GDM1 (cell line): ENCODE data around the gene TRIP10.
"Not testable (repeated sequence)": the region's sequence is repeated elsewhere in the genome, so short reads cannot be mapped to it uniquely, and the experiment has no call there.

Experiments
- DNase-seq: peaks from one replicate; lab custom pipeline; 2025; lab: John Stamatoyannopoulos, UW

TRIP10 gene

DNA sequence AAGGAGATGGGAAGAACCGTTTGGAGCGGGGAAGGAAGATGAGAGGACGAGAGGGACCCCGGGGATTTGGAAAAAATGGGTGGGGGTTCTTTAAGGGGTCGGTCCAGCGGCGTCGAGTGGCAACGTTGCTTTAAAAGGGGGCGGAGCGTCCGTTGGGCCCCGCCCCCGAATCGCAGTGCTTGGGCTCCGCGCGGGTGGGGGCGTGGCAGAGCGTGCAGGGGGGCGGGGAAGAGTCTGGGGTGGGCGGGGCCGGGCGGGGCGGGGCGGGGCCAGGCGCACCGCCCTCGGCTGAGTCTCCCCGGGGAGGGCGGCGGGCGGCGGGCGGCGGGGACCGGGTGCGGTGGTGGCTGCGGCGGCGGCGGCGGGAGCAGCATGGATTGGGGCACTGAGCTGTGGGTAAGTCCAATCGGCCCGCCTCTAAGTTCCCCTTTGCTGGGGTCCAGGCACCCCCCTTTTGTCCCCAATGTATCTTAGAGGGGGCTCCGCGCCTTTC lies at the start of gene TRIP10:
Gene TRIP10 (plus strand): TSS at position 291 of the 493 bp plus-strand sequence. CDS start 82 bp downstream, at position 373.
- DNase-seq = peak; percentile 59

DNA sequence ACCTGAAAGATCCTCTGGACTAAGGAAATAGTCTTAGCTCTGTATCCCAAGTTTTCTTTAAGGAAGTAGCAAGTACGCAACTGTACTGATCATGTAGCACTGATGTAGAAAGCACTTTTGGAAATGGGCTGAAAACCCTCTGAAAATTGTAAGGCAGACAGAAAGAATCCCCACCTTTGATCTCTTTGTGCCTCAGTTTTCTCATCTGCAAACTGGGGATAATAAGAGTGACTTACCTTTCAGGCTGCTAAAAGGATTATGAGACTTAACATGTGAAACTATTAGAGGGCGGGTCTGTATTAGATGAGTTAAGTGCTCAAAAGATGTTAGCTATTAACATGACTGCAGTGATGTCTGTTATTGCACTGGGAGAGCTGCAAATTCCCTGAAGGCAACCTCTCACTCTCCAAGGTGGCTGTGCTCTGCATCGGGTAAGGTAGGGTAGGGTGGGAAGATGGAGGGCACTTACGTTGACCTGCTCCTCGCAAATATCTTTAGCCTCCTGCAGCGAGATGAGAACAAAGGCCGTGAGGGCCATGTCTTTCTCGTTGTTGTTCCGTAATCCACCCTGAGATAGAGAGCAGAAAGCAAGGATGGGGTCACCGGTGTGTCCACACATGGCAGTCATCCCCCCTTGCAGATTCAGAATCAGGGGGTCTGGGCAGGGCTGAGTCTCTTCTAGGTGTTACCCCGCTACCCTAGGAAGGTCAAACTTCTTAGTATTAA lies 49.2 kb upstream of the TRIP10 start:
- DNase-seq = no peak

- DNase-seq = no peak
Observed at GRCh38 chr19:6691342-6691741, 48.1 kb upstream of the TRIP10 start.

GRCh38 chr19:6692027-6692426 lies 47.5 kb upstream of the TRIP10 start:
- DNase-seq = no peak

GRCh38 chr19:6693056-6693471 lies 46.4 kb upstream of the TRIP10 start:
- no peak for DNase-seq

GRCh38 chr19:6693681-6694080 lies 45.8 kb upstream of the TRIP10 start:
- no peak for DNase-seq

- DNase-seq = no peak
Observed at GRCh38 chr19:6694147-6694815, 45.2 kb upstream of the TRIP10 start.

GRCh38 chr19:6696239-6696820 lies 43.1 kb upstream of the TRIP10 start:
- DNase-seq = no peak

GRCh38 chr19:6697291-6697690 lies 42.2 kb upstream of the TRIP10 start:
- no peak for DNase-seq

DNA sequence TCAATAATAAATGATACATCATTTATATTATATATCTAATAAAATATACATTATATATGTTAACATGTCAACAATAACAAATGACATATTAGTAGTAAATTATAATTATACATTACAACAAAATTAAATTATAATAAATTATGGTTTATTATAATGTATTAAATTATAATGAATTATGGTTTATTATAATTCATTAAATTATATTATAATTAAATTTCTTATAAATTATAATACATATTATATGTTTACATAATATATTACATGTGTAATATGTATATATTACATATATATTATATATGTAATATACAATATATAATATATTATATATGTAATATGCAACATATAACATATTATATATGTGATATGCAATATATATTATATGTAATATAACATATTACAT lies 39.5 kb upstream of the TRIP10 start:
- no peak for DNase-seq

DNA sequence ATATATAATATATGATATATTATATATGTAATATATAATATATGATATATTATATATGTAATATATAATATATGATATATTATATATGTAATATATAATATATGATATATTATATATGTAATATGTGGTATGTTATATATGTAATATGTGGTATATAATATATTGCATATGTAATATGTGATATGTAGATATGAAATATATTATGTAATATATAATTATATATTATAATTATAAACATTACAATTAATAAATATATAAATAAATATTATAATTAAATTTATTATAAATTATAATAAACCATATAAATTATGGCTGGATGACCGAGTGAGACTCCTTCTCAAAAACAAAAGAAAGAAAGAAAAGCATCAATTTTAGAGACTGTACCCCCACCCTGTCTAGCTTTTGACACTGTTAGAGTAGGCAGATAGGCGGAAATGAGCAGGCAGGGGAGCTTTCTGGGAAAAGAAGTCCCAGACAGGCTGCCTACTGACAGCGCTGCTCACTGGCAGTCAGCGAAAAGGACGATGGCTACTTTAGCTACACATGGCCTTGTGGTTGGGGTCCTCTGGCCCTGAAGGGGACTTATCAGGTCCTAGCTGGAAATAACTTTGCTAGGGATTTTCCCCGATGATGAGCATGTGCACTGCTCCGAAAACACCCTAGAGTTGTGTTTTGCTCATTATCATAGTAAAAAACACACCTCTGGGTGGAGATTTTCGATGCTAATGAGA lies 38.7 kb upstream of the TRIP10 start:
- DNase-seq = no peak

DNA sequence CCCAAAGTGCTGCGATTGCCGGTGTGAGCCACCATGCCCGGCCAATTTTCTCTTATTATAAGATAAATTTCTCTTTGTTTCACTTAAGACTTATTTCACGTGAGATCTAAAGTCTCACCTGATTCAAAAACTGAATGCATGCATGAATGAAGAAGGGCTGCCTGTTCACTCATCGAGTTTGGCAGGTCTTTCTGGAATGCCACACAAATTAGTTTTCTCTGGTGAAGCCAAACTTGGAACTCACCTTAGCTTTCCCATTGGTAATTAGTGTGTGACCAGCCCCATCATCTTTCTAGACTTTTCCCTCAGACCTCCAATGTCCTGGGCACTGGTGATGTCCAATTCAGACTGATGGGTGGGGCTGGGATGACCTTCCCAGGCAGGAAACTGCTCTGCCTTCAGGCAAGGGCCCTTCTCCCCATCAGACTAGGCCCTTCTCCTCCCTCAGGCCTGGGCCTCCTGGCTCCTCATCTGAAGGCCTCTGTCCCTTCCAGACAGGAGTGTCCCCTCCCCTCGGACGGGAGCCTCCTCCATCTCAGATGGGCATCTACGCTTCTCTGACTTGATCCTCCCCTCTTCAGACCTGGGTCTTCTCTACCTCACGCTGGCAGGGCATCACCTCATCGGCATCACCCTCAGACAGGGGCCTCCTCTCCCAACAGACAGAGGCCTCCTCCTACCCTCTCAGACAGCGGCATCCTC lies 33.4 kb upstream of the TRIP10 start:
- no peak for DNase-seq

DNA sequence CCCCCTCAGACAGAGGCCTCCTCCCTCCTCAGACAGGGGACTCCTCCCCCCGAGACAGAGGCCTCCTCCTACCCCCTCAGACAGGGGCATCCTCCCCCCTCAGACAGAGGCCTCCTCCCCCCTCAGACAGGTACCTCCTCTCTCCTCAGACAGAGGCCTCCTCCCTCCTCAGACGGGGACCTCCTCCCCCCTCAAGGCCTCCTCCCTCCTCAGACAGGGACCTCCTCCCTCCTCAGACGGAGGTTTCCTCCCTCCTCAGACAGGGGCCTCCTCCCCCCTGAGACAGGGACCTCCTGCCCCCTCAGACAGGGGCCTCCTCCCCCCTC lies 32.9 kb upstream of the TRIP10 start:
- no peak for DNase-seq

DNA sequence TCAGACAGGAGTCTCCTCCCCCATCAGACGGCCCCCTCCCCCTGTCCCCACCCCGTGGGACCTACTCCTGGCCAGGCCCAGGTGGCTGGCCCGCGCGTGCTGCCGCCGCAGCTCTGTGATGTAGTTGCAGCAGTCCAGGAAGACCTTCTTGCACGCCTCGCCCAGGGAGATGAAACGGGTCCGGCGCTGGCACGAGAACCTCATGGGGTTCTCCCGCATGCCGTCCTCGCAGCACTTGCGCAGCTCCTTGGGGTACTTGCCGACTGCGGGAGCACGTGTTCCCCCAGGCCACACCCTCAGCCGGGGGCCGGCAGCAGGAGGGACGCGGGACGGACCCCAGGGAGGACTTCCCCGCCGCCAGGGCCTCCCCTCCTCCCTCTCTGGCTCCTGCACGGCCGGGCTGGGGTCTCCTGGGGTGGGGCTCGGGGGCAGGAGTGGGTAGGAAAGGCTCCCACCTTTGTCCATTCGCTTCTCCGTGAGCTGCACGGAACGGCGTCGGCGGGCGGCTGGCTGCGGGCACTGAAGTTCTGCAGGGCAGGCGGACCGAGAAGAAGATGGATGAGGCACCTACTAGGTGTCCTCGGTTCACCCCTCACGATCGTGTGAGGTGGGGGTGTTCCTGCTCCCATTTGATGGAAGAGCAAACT lies 32.3 kb upstream of the TRIP10 start:
- no peak for DNase-seq

DNA sequence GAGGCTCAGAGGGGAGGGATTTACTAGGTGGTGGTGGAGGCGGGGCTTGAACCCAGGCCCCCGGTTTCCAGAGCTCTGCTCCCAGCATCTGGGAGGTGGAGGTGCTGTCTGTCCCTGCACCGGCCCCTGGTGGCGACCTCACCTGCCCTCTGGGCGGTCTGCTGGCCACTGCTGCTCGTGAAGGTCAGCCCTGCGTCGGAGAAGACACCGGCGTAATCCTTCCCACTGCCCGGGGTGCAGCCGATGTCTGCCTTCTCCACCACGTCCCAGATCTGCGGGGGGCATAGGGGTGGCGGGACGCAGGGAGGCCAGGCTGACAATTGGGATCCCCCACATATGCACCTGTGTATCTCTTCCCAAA lies 31.8 kb upstream of the TRIP10 start:
- no peak for DNase-seq

GRCh38 chr19:6708346-6708745 lies 31.1 kb upstream of the TRIP10 start:
- DNase-seq = no peak

DNA sequence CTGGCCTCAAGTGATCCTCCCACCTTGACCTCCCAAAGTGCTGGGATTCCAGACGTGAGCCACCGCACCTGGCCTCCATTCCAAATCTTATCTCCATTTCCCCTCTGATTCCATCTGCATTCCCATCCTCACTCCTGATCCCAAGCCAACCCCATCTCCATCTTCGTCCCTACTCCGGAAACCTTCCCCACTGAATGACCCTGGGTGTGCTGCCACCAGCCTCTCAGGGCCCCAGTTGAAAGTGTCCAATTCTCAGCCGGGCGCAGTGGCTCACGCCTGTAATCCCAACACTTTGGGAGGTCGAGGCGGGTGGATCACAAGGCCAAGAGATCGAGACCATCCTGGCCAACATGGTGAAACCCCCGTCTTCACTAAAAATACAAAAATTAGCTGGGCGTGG lies 30.6 kb upstream of the TRIP10 start:
- not testable (repeated sequence) for DNase-seq

DNA sequence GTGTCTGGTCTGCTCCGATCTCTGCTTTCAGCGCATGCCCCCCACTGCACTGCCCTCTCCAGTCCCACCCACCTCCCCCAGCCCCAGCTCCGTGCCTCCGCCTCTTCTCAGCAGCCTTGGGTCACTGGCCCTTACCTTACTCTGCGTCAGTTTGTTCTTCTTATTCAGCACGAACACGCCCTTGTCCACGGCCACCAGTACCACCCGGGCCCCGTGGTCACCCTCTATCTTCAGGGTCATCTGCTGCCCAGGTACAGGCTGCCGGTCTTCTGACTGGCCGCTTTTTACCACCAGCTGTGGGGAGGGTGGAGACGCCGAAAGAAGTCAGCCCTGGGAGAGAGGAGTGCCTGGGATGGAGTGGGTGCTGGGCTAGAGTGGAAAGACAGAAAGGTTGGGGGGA lies 29.9 kb upstream of the TRIP10 start:
- DNase-seq = no peak

DNA sequence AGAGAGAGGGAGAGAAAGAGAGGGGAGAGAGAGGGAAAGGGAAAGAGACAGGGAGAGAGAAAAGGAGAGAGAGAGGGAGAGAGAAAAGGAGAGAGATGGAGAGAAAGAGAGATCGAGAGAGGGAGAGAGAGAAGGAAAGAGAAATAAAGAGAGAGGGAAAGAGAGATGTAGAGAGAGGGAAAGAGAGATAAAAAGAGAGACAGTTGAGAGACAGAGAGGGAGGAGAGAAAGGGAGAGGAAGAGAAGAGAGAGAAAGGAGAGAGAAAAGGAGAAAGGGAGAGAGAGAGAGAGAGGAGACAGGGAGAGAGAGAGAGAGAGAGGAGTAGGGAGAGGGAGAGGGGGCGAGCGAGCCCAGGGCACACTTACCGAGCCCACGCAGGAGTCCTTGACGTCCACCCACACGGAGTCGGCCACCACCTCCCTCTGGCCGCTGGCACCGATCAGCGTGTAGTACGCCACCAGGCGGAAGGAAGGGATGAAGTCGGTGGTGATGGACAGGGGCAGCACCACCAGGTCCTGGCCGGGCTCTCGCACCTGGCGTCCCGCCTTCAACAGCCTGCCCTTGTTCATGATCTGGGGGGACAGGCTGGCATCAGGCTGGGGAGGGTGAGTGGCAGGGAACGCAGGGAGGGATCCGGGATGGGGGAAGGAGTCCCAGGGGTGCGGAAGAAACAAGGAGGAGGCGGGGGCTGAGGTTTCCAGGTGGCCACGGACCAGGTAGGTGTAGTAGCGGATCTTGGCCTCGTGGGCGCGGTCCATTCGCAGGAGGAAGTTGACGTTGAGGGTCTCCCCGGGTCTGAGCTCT lies 29.0 kb upstream of the TRIP10 start:
- no peak for DNase-seq

GRCh38 chr19:6711078-6711361 lies 28.5 kb upstream of the TRIP10 start:
- no peak for DNase-seq

DNA sequence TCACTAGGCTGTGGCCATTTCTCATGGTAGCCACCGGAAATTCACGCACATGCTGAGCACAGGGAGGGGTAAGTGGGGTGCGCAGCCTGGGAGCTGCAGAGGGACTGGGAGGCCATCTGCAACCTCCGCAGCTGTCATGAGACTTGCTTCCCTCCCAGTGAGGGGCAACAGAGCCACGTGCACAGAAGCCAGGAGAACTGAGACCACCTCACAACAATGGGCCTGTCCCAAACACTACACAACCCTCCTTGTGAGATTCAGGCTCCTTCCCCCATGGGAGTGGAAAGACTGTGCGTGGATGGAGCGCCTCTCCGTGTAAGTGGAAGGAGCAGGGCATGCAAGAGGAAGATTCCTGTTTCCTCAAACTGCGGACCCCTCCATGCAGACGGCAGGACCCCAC lies 27.9 kb upstream of the TRIP10 start:
- DNase-seq = no peak
